Trophoblast cell (in vitro differentiated cells and primary cell): ENCODE measurements around the gene NCS1.
A peak's percentile ranks its signal among the peaks of the same experiment; 100 is the strongest.
"Not testable (repeated sequence)": the region's sequence is repeated elsewhere in the genome, so short reads cannot be mapped to it uniquely, and the experiment has no call there.

Experiments used
- DNase-seq, 2 donors: peaks; one replicate each; pipeline ENCODE4 v3.0.0-alpha.2; 2016
- H2AFZ ChIP-seq: 2 replicates; pipeline ENCODE4 v1.6.1; 2013; ENCODE audit warnings: low read length, moderate library complexity, mild to moderate bottlenecking; ENCODE audit not compliant: insufficient read depth, poor library complexity
- H2AK5ac ChIP-seq: 2 replicates; pipeline ENCODE4 v1.6.1; 2013; ENCODE audit warnings: mild to moderate bottlenecking, low read length
- H2BK120ac ChIP-seq: 2 replicates; pipeline ENCODE4 v1.6.1; 2013; ENCODE audit warnings: low read length, mild to moderate bottlenecking, moderate library complexity; ENCODE audit not compliant: insufficient read depth, poor library complexity
- H2BK12ac ChIP-seq: 2 replicates; pipeline ENCODE4 v1.6.1; 2013; ENCODE audit warnings: mild to moderate bottlenecking, low read length, moderate library complexity
- H2BK5ac ChIP-seq: 2 replicates; pipeline ENCODE4 v1.6.1; 2013; ENCODE audit warnings: low read length, low read depth, moderate library complexity, mild to moderate bottlenecking; ENCODE audit not compliant: poor library complexity
- H3K14ac ChIP-seq: 2 replicates; pipeline ENCODE4 v1.6.1; 2013; ENCODE audit warnings: mild to moderate bottlenecking, low read length
- H3K18ac ChIP-seq: 2 replicates; pipeline ENCODE4 v1.6.1; 2013; ENCODE audit warnings: mild to moderate bottlenecking, low read length
- H3K23ac ChIP-seq: 2 replicates; pipeline ENCODE4 v1.6.1; 2013; ENCODE audit warnings: low read length
- H3K27ac ChIP-seq: 2 replicates; pipeline ENCODE4 v1.5.1; 2013; ENCODE audit warnings: low read depth, mild to moderate bottlenecking, inconsistent platforms, low read length, moderate library complexity
- H3K27me3 ChIP-seq: 2 replicates; pipeline ENCODE4 v1.6.1; 2013; ENCODE audit warnings: inconsistent platforms, mild to moderate bottlenecking, low read length, moderate library complexity; ENCODE audit not compliant: insufficient read depth
- H3K36me3 ChIP-seq, 2 experiments: 1 replicate in 1 of 2; 2 replicates in 1 of 2; pipeline ENCODE4 v1.6.1; 2013; ENCODE audit warnings: low read length in 2 of 2, mild to moderate bottlenecking in 2 of 2, moderate library complexity in 1 of 2; ENCODE audit not compliant: insufficient read depth in 2 of 2, control insufficient read depth in 1 of 2
- H3K4ac ChIP-seq: 2 replicates; pipeline ENCODE4 v1.6.1; 2013; ENCODE audit warnings: low read depth, mild to moderate bottlenecking, low read length, moderate library complexity
- H3K4me1 ChIP-seq, 2 experiments: 1 replicate in 1 of 2; 2 replicates in 1 of 2; pipeline ENCODE4 v1.6.1; 2013; ENCODE audit warnings: low read length in 2 of 2, mild to moderate bottlenecking in 2 of 2, moderate library complexity in 1 of 2; ENCODE audit not compliant: insufficient read depth in 2 of 2, control insufficient read depth in 1 of 2
- H3K4me2 ChIP-seq: 2 replicates; pipeline ENCODE4 v1.6.1; 2013; ENCODE audit warnings: inconsistent platforms, mild to moderate bottlenecking, low read length, moderate library complexity
- H3K4me3 ChIP-seq: 2 replicates; pipeline ENCODE4 v1.5.1; 2013; ENCODE audit warnings: mild to moderate bottlenecking, low read depth, low read length, inconsistent platforms
- H3K79me1 ChIP-seq: one replicate; pipeline ENCODE4 v1.6.1; 2013; ENCODE audit warnings: low read length
- H3K79me2 ChIP-seq: 2 replicates; pipeline ENCODE4 v1.6.1; 2013; ENCODE audit warnings: low read length, mild to moderate bottlenecking; ENCODE audit not compliant: control insufficient read depth, insufficient read depth, poor library complexity
- H3K9ac ChIP-seq: 2 replicates; pipeline ENCODE4 v1.6.1; 2013; ENCODE audit warnings: mild to moderate bottlenecking, low read length
- H3K9me3 ChIP-seq: 2 replicates; pipeline ENCODE4 v1.6.1; 2013; ENCODE audit warnings: low read depth, mild to moderate bottlenecking, control low read depth, inconsistent platforms, low read length; ENCODE audit not compliant: insufficient read depth
- H4K12ac ChIP-seq: 2 replicates; pipeline ENCODE4 v1.6.1; 2013; ENCODE audit warnings: low read depth, mild to moderate bottlenecking, low read length, moderate library complexity
- H4K8ac ChIP-seq: 2 replicates; pipeline ENCODE4 v1.6.1; 2013; ENCODE audit warnings: low read depth, mild to moderate bottlenecking, low read length, moderate library complexity
- H4K91ac ChIP-seq: one replicate; pipeline ENCODE4 v1.6.1; 2013; ENCODE audit warnings: low read depth, mild to moderate bottlenecking, low read length, moderate library complexity
- WGBS: extraction: QIAGEN DNeasy Blood & Tissue Kit; methylation state at CpG from one replicate; pipeline ENCODE4 v1.1.7; 2013; ENCODE audit warnings: missing lambda C conversion rate; ENCODE audit not compliant: insufficient read length, insufficient coverage; ENCODE audit errors: extremely low coverage; 5-methylcytosine and 5-hydroxymethylcytosine counted together

The NCS1 gene

DNA sequence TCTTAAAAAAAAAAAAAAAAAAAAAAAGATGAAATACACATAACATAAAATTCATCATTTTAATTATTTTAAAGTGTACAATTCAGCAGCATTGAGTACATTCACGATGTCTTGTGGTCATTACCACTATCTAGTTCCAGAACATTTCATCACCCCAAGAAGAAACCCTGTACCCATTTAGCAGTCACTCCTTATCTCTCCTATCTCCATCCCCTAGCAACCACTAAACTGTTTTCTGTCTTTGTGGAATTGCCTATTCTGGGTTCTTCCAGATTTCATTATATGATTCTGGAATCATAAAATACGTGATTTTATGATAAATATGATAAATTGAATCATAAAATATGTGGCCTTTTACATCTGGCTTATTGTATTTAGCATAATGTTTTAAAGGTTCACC, 84.4 kb downstream of the NCS1 start:
- Histone ChIP-seq H3K79me1 (peaks cover 4% of the 10 kb centered on the region), H3K9ac (no peak overlapping the region), H3K9me3 (no peaks in the 10 kb centered on the region), H2AK5ac (no peak overlapping the region), H3K36me3 (no peaks in the 10 kb centered on the region), H4K8ac (no peak overlapping the region), H3K4me2 (no peak overlapping the region), H3K4me1 (peaks cover 3 to 17% of the 10 kb centered on the region in 2 experiments), H3K27me3 (no peaks in the 10 kb centered on the region), H3K27ac (no peak overlapping the region), H4K12ac (no peak overlapping the region), H2BK12ac (no peak overlapping the region), H3K79me2 (no peaks in the 10 kb centered on the region), H3K4me3 (no peak overlapping the region), H2AFZ (no peak overlapping the region), H3K14ac (no peak overlapping the region), H3K18ac (no peak overlapping the region), H4K91ac (no peak overlapping the region), H3K23ac (no peak overlapping the region), H2BK120ac (no peak overlapping the region), H3K4ac (no peak overlapping the region), H2BK5ac (no peak overlapping the region)
- DNase-seq, result no peak
- WGBS, result no CpG with 5 or more reads among the region's 2 CpGs

DNA sequence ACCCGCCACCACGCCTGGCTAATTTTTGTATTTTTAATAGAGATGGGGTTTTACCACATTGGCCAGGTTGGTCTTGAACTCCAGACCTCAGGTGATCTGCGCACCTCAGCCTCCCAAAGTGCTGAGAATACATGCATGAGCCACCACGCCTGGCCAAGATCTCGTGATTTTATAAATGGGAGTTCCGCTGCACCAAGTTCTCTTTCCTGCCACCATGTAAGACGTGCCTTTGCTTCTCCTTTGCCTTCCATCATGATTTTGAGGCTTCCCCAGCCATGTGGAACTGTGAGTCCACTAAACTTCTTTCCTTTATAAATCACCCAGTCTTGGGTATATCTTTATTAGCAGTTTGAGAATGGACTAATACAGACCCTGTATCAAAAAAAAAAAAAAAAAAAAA, 85.9 kb downstream of the NCS1 start:
- H3K14ac ChIP-seq, H3K4me3 ChIP-seq, H3K79me1 ChIP-seq, H4K8ac ChIP-seq, H2AFZ ChIP-seq, H2BK120ac ChIP-seq, H2BK5ac ChIP-seq, H3K4ac ChIP-seq, H3K9ac ChIP-seq, H4K91ac ChIP-seq, DNase-seq, H3K27me3 ChIP-seq, H3K18ac ChIP-seq, H3K23ac ChIP-seq, H4K12ac ChIP-seq, H3K79me2 ChIP-seq, H2AK5ac ChIP-seq, H2BK12ac ChIP-seq, H3K4me2 ChIP-seq, H3K36me3 ChIP-seq, H3K27ac ChIP-seq, H3K9me3 ChIP-seq: not testable (repeated sequence)
- no CpG with 5 or more reads among the region's 7 CpGs for WGBS
- H3K4me1 ChIP-seq, result peaks cover 3 to 18% of the 10 kb centered on the region in 2 experiments

DNA sequence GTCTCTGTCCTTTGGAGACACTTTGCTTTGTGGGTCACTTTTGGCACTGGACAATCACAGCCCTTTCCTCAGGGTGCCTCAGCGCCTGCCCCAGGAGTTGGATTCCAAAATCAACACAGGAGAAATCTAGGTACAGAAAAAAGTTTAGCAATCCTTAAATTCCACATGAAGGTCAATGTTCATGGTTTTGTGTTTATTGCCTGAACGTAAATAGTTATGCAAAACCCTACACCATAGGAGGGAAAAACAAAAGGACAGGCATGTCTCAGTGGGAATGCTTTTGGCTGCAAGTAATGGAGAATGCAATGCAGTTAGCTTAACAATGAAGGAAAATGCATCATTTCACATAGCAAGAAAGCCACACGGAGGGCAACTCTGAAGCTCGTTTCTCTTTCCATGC, 86.8 kb downstream of the NCS1 start:
- H3K4me1 ChIP-seq, result peaks cover 3 to 20% of the 10 kb centered on the region in 2 experiments
- no CpG with 5 or more reads among the region's 4 CpGs for WGBS
- no peak overlapping the region for H4K8ac ChIP-seq
- no peak overlapping the region for H2BK5ac ChIP-seq
- no peak overlapping the region for H4K91ac ChIP-seq
- H2BK120ac ChIP-seq, result no peak overlapping the region
- H3K23ac ChIP-seq, result no peak overlapping the region
- no peak overlapping the region for H3K27ac ChIP-seq
- H3K14ac ChIP-seq, result no peak overlapping the region
- no peak overlapping the region for H2AK5ac ChIP-seq
- no peaks in the 10 kb centered on the region for H3K36me3 ChIP-seq
- no peak overlapping the region for H2BK12ac ChIP-seq
- no peak for DNase-seq
- no peak overlapping the region for H3K4ac ChIP-seq
- H3K9ac ChIP-seq, result no peak overlapping the region
- H2AFZ ChIP-seq, result no peak overlapping the region
- H3K27me3 ChIP-seq, result no peaks in the 10 kb centered on the region
- no peak overlapping the region for H3K4me2 ChIP-seq
- H3K9me3 ChIP-seq, result no peaks in the 10 kb centered on the region
- H3K18ac ChIP-seq, result no peak overlapping the region
- H3K79me1 ChIP-seq, result peaks cover 4% of the 10 kb centered on the region
- no peak overlapping the region for H4K12ac ChIP-seq
- no peak overlapping the region for H3K4me3 ChIP-seq
- H3K79me2 ChIP-seq, result no peaks in the 10 kb centered on the region

DNA sequence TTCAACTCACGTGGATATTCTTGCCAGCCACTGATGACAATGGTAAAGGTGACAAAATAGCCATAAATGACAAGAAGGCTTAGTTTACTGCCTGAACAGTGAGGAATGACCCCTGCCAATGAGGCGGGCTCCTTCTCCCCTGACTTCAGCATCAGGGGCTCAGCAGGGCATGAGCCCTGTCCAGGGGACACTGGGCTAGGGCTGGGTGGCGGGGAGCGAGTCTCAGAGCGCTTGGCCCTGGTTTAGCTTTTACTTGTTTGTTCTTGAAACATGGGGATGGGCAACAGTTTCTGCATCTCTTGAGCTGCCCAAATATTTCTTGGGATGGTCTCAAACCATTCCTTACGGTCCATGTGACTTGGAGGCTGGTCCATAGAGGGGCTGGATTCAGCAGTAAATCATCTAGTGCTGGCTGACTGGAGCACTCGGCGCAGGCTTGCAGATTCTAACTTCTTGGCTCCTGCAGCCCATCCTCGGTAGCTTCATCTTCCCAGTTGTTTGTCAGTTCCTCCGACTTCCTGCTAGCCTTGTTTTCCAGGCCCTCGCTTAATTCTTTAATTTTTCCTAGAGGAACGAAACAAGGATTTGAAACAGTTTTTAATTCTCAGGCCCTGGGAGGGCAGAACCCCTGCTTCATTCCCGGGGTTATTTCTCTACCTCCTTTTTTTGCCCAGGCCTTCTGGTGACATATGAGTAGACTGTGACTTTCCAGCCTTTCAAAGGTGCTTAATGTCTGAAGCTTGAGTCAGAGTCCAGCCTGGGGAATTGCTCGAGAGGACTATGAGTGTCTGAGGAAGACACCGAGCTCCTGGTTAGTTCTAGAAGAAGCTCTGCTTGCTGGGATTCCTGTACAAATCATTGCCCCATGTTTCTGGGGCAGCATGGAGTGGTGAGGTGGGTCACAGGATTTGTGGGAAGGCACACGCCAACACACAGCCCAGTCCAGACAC, 88.9 kb downstream of the NCS1 start:
- no peak overlapping the region for H4K8ac ChIP-seq
- no peak overlapping the region for H4K12ac ChIP-seq
- no peak overlapping the region for H3K18ac ChIP-seq
- no peak overlapping the region for H4K91ac ChIP-seq
- WGBS, result no CpG with 5 or more reads among the region's 16 CpGs
- no peaks in the 10 kb centered on the region for H3K36me3 ChIP-seq
- H3K79me2 ChIP-seq, result no peaks in the 10 kb centered on the region
- no peak overlapping the region for H3K27ac ChIP-seq
- H3K4me2 ChIP-seq, result no peak overlapping the region
- no peak for DNase-seq
- no peaks in the 10 kb centered on the region for H3K27me3 ChIP-seq
- peaks cover 6 to 15% of the 10 kb centered on the region in 2 experiments for H3K4me1 ChIP-seq
- no peak overlapping the region for H2AFZ ChIP-seq
- H2BK120ac ChIP-seq, result no peak overlapping the region
- H2BK12ac ChIP-seq, result no peak overlapping the region
- no peak overlapping the region for H3K4me3 ChIP-seq
- H3K9ac ChIP-seq, result no peak overlapping the region
- H3K4ac ChIP-seq, result no peak overlapping the region
- no peaks in the 10 kb centered on the region for H3K79me1 ChIP-seq
- no peak overlapping the region for H3K23ac ChIP-seq
- H3K9me3 ChIP-seq, result no peaks in the 10 kb centered on the region
- H2BK5ac ChIP-seq, result no peak overlapping the region
- no peak overlapping the region for H3K14ac ChIP-seq
- peak overlapping the region; percentile 56 for H2AK5ac ChIP-seq
